HFFc6 (cell line): ENCODE results near the gene LSM14A. TPM values are rescaled to one million over a fixed set of nuclear protein-coding genes. Genes with fewer than 3 reads are reported as not detected.

Experiments used
- DNase-seq: peaks from one replicate; pipeline ENCODE4 v3.0.0-alpha.2; 2018
- H3K27ac Mint-ChIP-seq: 2 replicates; pipeline ENCODE4 v1.8.0; 2020; ENCODE audit warnings: mild to moderate bottlenecking, mixed read lengths
- H3K27me3 Mint-ChIP-seq: 2 replicates; pipeline ENCODE4 v1.8.0; 2021; ENCODE audit warnings: mild to moderate bottlenecking, moderate library complexity, mixed read lengths; ENCODE audit not compliant: insufficient read depth
- H3K36me3 Mint-ChIP-seq: 2 replicates; pipeline ENCODE4 v1.8.0; 2021; ENCODE audit warnings: low read depth, mixed read lengths
- H3K4me1 Mint-ChIP-seq: 2 replicates; pipeline ENCODE4 v1.8.0; 2020; ENCODE audit warnings: low read depth, mixed read lengths
- H3K4me3 Mint-ChIP-seq: 2 replicates; pipeline ENCODE4 v1.8.0; 2020; ENCODE audit warnings: mild to moderate bottlenecking, moderate library complexity, mixed read lengths
- H3K9me3 Mint-ChIP-seq: 2 replicates; pipeline ENCODE4 v1.8.0; 2020; ENCODE audit warnings: mild to moderate bottlenecking, mixed read lengths
- total RNA-seq, 6 experiments: library from RNA; stranded (reverse); fragmentation: NEBNext Ultra II Directional; extraction: Animal tissue kit (Norgen Biotek cat#: 25700); gene quantifications; 2 replicates in 1 of 6; 3 replicates in 5 of 6; pipeline ENCODE4 v1.2.3, GENCODE V29; 2021
- TF ChIP-seq, protein P1 (sequence below): fragments of 200-600 bp; sonication (generic); IDR thresholded peaks from 2 replicates; pipeline ENCODE4 v1.5.0; 2021; ENCODE audit warnings: antibody characterized with exemption, mild to moderate bottlenecking

The LSM14A gene
- total RNA-seq, 6 experiments from 2014 or later: 66.5 to 92.9 (median 87.0) TPM

GRCh38 chr19:34254046-34254697 is 81.9 kb downstream of the LSM14A start, which contains the start of gene GARRE1:
Gene GARRE1 (plus strand): TSS chr19:34254554. CDS start chr19:34300474, 45,920 bp downstream.
- TF ChIP-seq, protein P1, sequence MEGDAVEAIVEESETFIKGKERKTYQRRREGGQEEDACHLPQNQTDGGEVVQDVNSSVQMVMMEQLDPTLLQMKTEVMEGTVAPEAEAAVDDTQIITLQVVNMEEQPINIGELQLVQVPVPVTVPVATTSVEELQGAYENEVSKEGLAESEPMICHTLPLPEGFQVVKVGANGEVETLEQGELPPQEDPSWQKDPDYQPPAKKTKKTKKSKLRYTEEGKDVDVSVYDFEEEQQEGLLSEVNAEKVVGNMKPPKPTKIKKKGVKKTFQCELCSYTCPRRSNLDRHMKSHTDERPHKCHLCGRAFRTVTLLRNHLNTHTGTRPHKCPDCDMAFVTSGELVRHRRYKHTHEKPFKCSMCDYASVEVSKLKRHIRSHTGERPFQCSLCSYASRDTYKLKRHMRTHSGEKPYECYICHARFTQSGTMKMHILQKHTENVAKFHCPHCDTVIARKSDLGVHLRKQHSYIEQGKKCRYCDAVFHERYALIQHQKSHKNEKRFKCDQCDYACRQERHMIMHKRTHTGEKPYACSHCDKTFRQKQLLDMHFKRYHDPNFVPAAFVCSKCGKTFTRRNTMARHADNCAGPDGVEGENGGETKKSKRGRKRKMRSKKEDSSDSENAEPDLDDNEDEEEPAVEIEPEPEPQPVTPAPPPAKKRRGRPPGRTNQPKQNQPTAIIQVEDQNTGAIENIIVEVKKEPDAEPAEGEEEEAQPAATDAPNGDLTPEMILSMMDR: peak; percentile 28
- Mint-ChIP-seq H3K9me3 (no peaks in the 10 kb centered on the region), H3K36me3 (peaks cover 2% of the 10 kb centered on the region), H3K27ac (peak within 1 kb of the TSS; percentile 86), H3K27me3 (no peaks in the 10 kb centered on the region; the same call in 1 of the 2 replicates), H3K4me1 (peaks cover 33% of the 10 kb centered on the region), H3K4me3 (peak within 1 kb of the TSS; percentile 90)
- no peak for DNase-seq

GRCh38 chr19:34254698-34255432 is 82.6 kb downstream of the LSM14A start:
- Mint-ChIP-seq H3K27ac (peak overlapping the region; percentile 59), H3K9me3 (no peaks in the 10 kb centered on the region), H3K36me3 (peaks cover 6% of the 10 kb centered on the region), H3K4me1 (peaks cover 40% of the 10 kb centered on the region), H3K4me3 (peak overlapping the region; percentile 87), H3K27me3 (no peaks in the 10 kb centered on the region; the same call in 1 of the 2 replicates)
- TF ChIP-seq, protein P1: no peak
- no peak for DNase-seq

- peaks cover 46% of the 10 kb centered on the region for H3K4me1 Mint-ChIP-seq
- H3K4me3 Mint-ChIP-seq: peak overlapping the region; percentile 87
- DNase-seq: no peak
- TF ChIP-seq, protein P1: no peak
- H3K36me3 Mint-ChIP-seq: peaks cover 6% of the 10 kb centered on the region
- H3K9me3 Mint-ChIP-seq: no peaks in the 10 kb centered on the region
- no peaks in the 10 kb centered on the region; the same call in 1 of the 2 replicates for H3K27me3 Mint-ChIP-seq
- H3K27ac Mint-ChIP-seq: peak overlapping the region; percentile 59
Observed at GRCh38 chr19:34255546-34255945, 83.2 kb downstream of the LSM14A start.

- peaks cover 59% of the 10 kb centered on the region for H3K4me1 Mint-ChIP-seq
Observed at GRCh38 chr19:34256835-34257558, 84.7 kb downstream of the LSM14A start.

DNA sequence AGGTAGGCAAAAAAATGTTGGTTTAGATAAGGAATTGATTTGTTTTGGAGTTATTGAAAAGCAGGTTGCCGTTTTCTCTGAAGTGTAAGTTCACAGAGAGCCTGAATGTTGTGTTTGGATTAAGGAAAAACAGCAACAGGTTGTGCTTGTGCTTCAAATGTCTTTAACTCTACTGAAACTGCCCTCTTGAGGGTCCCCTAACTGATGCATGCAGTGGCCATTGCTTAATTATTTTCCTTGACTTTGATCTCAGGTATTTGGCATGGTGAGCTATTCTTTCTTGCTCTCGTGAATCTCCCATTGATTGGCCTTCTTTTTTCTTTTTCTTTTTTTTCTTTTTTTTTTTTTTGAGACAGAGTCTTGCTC is 85.2 kb downstream of the LSM14A start:
- no peaks in the 10 kb centered on the region; the same call in 1 of the 2 replicates for H3K27me3 Mint-ChIP-seq
- H3K4me3 Mint-ChIP-seq: peak overlapping the region; percentile 60
- H3K27ac Mint-ChIP-seq: peak overlapping the region; percentile 52
- DNase-seq: no peak
- peaks cover 9% of the 10 kb centered on the region for H3K36me3 Mint-ChIP-seq
- no peaks in the 10 kb centered on the region for H3K9me3 Mint-ChIP-seq
- peaks cover 59% of the 10 kb centered on the region for H3K4me1 Mint-ChIP-seq
- TF ChIP-seq, protein P1: no peak

More at GRCh38 chr19:34256835-34257558, 84.7 kb downstream of the LSM14A start:
- peak overlapping the region; percentile 60 for H3K4me3 Mint-ChIP-seq
- no peaks in the 10 kb centered on the region; the same call in 1 of the 2 replicates for H3K27me3 Mint-ChIP-seq
- H3K36me3 Mint-ChIP-seq: peaks cover 9% of the 10 kb centered on the region
- TF ChIP-seq, protein P1: no peak
- peak overlapping the region; percentile 52 for H3K27ac Mint-ChIP-seq
- no peaks in the 10 kb centered on the region for H3K9me3 Mint-ChIP-seq
- peak; percentile 29 for DNase-seq
